Neural cell (in vitro differentiated cells): ENCODE measurements around the gene KCNK15. TPM values are rescaled to one million over a fixed set of nuclear protein-coding genes. Genes with fewer than 3 reads are reported as not detected.

Source experiments
- H2AFZ ChIP-seq: fragments of 200-600, 300-800 bp; sonication (generic), shearing (Covaris generic); 2 replicates; pipeline ENCODE4 v1.6.0; 2014; ENCODE audit warnings: low read depth, mild to moderate bottlenecking, antibody characterized with exemption, low read length, moderate library complexity
- H3F3A ChIP-seq: fragments of 200-600 bp; shearing (Covaris generic); 2 replicates; pipeline ENCODE4 v1.6.1; 2016; ENCODE audit warnings: mild to moderate bottlenecking, moderate library complexity, mixed read lengths, antibody characterized with exemption, low read length; ENCODE audit not compliant: insufficient read depth, poor library complexity, severe bottlenecking
- H3K27ac ChIP-seq: fragments of 200-600, 300-800 bp; sonication (generic), shearing (Covaris generic); 2 replicates; pipeline ENCODE4 v1.5.1; 2014; ENCODE audit warnings: mild to moderate bottlenecking, low read length, moderate library complexity
- H3K27me3 ChIP-seq: fragments of 300-800, 200-600 bp; sonication (generic), shearing (Covaris generic); 2 replicates; pipeline ENCODE4 v1.6.0; 2014; ENCODE audit warnings: mild to moderate bottlenecking, low read depth, low read length, moderate library complexity; ENCODE audit not compliant: insufficient read depth
- H3K36me3 ChIP-seq: fragments of 300-800, 200-600 bp; sonication (generic), shearing (Covaris generic); 2 replicates; pipeline ENCODE4 v1.5.1; 2014; ENCODE audit warnings: mild to moderate bottlenecking, antibody characterized with exemption, low read length, moderate library complexity; ENCODE audit not compliant: insufficient read depth
- H3K4me2 ChIP-seq: fragments of 300-800, 200-600 bp; sonication (generic), shearing (Covaris generic); 2 replicates; pipeline ENCODE4 v1.6.0; 2014; ENCODE audit warnings: mild to moderate bottlenecking, low read length
- H3K4me3 ChIP-seq: fragments of 300-800, 200-600 bp; sonication (generic), shearing (Covaris generic); 2 replicates; pipeline ENCODE4 v1.5.1; 2014; ENCODE audit warnings: mild to moderate bottlenecking, low read length, moderate library complexity
- H3K79me2 ChIP-seq: fragments of 200-600 bp; shearing (Covaris generic); replicated peaks from 2 replicates; pipeline ENCODE4 v1.6.0; 2014; ENCODE audit warnings: mild to moderate bottlenecking, low read length, moderate library complexity; ENCODE audit not compliant: insufficient read depth
- H3K9ac ChIP-seq: fragments of 300-800, 200-600 bp; sonication (generic), shearing (Covaris generic); 2 replicates; pipeline ENCODE4 v1.6.1; 2016; ENCODE audit warnings: mild to moderate bottlenecking, low read length, mixed read lengths
- H3K9me2 ChIP-seq: fragments of 200-600 bp; shearing (Covaris generic); 2 replicates; pipeline ENCODE4 v1.6.1; 2016; ENCODE audit warnings: mild to moderate bottlenecking, low read length, mixed read lengths; ENCODE audit not compliant: insufficient read depth
- H3K9me3 ChIP-seq: fragments of 200-600, 300-800 bp; sonication (generic), shearing (Covaris generic); 2 replicates; pipeline ENCODE4 v1.6.1; 2016; ENCODE audit warnings: mild to moderate bottlenecking, mixed run types, low read length, moderate library complexity, mixed read lengths
- H4K20me1 ChIP-seq: fragments of 200-600 bp; shearing (Covaris generic); 2 replicates; pipeline ENCODE4 v1.6.1; 2016; ENCODE audit warnings: mild to moderate bottlenecking, mixed run types; ENCODE audit not compliant: insufficient read depth
- EP300 ChIP-seq: fragments of 450-650 bp; conservative IDR thresholded peaks from 2 replicates; pipeline ENCODE4 v1.6.1; 2014; ENCODE audit warnings: antibody characterized with exemption, mild to moderate bottlenecking, moderate library complexity; ENCODE audit not compliant: poor library complexity, severe bottlenecking
- EZH2 ChIP-seq: fragments of 200-600, 300-800 bp; shearing (Covaris generic), sonication (generic); IDR thresholded peaks from 2 replicates; pipeline ENCODE4 v1.6.1; 2014; ENCODE audit warnings: antibody characterized with exemption, low read length, borderline replicate concordance, mild to moderate bottlenecking; ENCODE audit not compliant: insufficient read depth, poor library complexity, severe bottlenecking
- MXI1 ChIP-seq: fragments of 450-650 bp; conservative IDR thresholded peaks from 2 replicates; pipeline ENCODE4 v1.6.1; 2014; ENCODE audit warnings: antibody characterized with exemption, mild to moderate bottlenecking; ENCODE audit not compliant: poor library complexity, severe bottlenecking
- POLR2AphosphoS5 ChIP-seq: IDR thresholded peaks from 2 replicates; pipeline ENCODE4 v1.6.1; 2012
- RAD21 ChIP-seq: fragments of 450-650 bp; conservative IDR thresholded peaks from 2 replicates; pipeline ENCODE4 v1.6.1; 2014; ENCODE audit warnings: antibody characterized with exemption, mild to moderate bottlenecking, moderate library complexity
- SMC3 ChIP-seq: fragments of 450-650 bp; conservative IDR thresholded peaks from 2 replicates; pipeline ENCODE4 v1.6.1; 2014; ENCODE audit warnings: antibody characterized with exemption, mild to moderate bottlenecking, moderate library complexity; ENCODE audit not compliant: poor library complexity
- TAF1 ChIP-seq: IDR thresholded peaks from 2 replicates; pipeline ENCODE4 v1.6.1; 2012; ENCODE audit warnings: low read depth
- polyA plus RNA-seq: library from polyadenylated mRNA; depleted of rRNA; stranded (reverse); fragments of >200 nt; gene quantifications from 2 replicates; pipeline ENCODE4 v1.2.3, GENCODE V29; 2014
- TF ChIP-seq, protein P1 (sequence below): IDR thresholded peaks from 2 replicates; pipeline ENCODE4 v1.6.1; 2012; ENCODE audit warnings: borderline replicate concordance
- TF ChIP-seq, protein P2 (sequence below): fragments of 450-650 bp; IDR thresholded peaks from 2 replicates; pipeline ENCODE4 v1.5.1; 2014; ENCODE audit warnings: antibody characterized with exemption, mild to moderate bottlenecking, moderate library complexity; ENCODE audit not compliant: poor library complexity, severe bottlenecking

The KCNK15 gene
- polyA plus RNA-seq, 1 donor from 2014 or later: not detected

DNA sequence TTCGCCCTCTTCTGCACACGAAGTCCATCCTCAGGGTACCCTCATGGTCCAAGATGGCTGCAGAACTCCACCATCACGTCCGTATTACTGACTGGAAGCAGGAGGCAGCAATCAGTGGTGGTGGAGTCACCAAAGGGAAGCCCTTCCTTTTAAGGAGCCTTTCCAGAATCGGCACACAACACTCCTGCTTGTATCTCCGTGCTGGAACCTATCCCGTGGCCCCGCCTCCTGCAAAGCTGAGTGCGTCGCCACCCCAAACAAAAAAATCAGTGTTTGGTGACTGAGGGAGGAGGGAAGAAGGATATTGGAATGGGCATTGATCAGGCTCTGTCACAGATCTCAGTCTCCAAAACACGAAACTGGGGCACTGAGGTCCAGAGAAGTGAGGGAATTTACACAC is 36.3 kb upstream of the KCNK15 start:
- Histone ChIP-seq H3K27ac (no peak overlapping the region), H3K36me3 (no peaks in the 10 kb centered on the region), H3K9ac (no peak overlapping the region), H3K9me3 (no peaks in the 10 kb centered on the region), H3F3A (no peaks in the 10 kb centered on the region), H3K9me2 (no peaks in the 10 kb centered on the region), H4K20me1 (no peaks in the 10 kb centered on the region), H3K4me3 (no peak overlapping the region), H3K27me3 (no peaks in the 10 kb centered on the region), H3K79me2 (no peaks in the 10 kb centered on the region), H2AFZ (no peak overlapping the region), H3K4me2 (no peak overlapping the region)
- TF ChIP-seq MXI1 (no peak), RAD21 (no peak), POLR2AphosphoS5 (no peak), SMC3 (no peak), TAF1 (no peak), EZH2 (no peak), EP300 (no peak)
- TF ChIP-seq, protein P1, sequence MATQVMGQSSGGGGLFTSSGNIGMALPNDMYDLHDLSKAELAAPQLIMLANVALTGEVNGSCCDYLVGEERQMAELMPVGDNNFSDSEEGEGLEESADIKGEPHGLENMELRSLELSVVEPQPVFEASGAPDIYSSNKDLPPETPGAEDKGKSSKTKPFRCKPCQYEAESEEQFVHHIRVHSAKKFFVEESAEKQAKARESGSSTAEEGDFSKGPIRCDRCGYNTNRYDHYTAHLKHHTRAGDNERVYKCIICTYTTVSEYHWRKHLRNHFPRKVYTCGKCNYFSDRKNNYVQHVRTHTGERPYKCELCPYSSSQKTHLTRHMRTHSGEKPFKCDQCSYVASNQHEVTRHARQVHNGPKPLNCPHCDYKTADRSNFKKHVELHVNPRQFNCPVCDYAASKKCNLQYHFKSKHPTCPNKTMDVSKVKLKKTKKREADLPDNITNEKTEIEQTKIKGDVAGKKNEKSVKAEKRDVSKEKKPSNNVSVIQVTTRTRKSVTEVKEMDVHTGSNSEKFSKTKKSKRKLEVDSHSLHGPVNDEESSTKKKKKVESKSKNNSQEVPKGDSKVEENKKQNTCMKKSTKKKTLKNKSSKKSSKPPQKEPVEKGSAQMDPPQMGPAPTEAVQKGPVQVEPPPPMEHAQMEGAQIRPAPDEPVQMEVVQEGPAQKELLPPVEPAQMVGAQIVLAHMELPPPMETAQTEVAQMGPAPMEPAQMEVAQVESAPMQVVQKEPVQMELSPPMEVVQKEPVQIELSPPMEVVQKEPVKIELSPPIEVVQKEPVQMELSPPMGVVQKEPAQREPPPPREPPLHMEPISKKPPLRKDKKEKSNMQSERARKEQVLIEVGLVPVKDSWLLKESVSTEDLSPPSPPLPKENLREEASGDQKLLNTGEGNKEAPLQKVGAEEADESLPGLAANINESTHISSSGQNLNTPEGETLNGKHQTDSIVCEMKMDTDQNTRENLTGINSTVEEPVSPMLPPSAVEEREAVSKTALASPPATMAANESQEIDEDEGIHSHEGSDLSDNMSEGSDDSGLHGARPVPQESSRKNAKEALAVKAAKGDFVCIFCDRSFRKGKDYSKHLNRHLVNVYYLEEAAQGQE: no peak
- TF ChIP-seq, protein P2, sequence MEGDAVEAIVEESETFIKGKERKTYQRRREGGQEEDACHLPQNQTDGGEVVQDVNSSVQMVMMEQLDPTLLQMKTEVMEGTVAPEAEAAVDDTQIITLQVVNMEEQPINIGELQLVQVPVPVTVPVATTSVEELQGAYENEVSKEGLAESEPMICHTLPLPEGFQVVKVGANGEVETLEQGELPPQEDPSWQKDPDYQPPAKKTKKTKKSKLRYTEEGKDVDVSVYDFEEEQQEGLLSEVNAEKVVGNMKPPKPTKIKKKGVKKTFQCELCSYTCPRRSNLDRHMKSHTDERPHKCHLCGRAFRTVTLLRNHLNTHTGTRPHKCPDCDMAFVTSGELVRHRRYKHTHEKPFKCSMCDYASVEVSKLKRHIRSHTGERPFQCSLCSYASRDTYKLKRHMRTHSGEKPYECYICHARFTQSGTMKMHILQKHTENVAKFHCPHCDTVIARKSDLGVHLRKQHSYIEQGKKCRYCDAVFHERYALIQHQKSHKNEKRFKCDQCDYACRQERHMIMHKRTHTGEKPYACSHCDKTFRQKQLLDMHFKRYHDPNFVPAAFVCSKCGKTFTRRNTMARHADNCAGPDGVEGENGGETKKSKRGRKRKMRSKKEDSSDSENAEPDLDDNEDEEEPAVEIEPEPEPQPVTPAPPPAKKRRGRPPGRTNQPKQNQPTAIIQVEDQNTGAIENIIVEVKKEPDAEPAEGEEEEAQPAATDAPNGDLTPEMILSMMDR: no peak

DNA sequence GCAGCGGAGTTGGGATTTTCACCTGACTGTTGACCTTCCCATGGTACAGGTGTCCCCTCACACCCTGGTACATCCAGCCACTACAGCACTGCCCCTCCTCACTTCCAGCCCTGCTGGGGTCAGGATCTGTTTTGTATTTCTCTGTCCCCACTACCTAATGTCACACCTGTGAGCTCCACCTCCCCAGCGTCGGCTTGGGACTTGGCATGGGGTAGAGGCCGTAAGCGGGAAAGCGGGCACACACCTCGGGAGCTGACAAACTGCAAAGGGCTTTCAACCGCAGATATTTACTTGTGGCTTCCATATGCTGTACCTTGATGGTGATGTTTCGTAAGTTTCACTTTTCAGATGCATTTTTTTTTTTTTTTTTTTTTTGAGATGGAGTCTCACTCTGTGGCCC is 35.9 kb upstream of the KCNK15 start:
- Histone ChIP-seq H3K9ac (no peak overlapping the region), H3K27ac (no peak overlapping the region), H3K36me3 (no peaks in the 10 kb centered on the region), H3F3A (no peaks in the 10 kb centered on the region), H3K4me3 (no peak overlapping the region), H4K20me1 (no peaks in the 10 kb centered on the region), H3K27me3 (no peaks in the 10 kb centered on the region), H3K4me2 (no peak overlapping the region), H3K9me2 (no peaks in the 10 kb centered on the region), H3K9me3 (no peaks in the 10 kb centered on the region), H2AFZ (no peak overlapping the region), H3K79me2 (no peaks in the 10 kb centered on the region)
- TF ChIP-seq TAF1: no peak
- TF ChIP-seq MXI1: no peak
- no peak for TF ChIP-seq EP300
- no peak for TF ChIP-seq POLR2AphosphoS5
- TF ChIP-seq RAD21: no peak
- TF ChIP-seq, protein P2: no peak
- no peak for TF ChIP-seq EZH2
- no peak for TF ChIP-seq SMC3
- TF ChIP-seq, protein P1: no peak
